Stimulated activated CD4-positive, alpha-beta T cell treated with anti-CD3 and anti-CD28 coated beads, Interleukin-1b, Interleukin-23, amount 100 ng/mL, for 1 hour (primary cell): ENCODE measurements around the gene ATP2B2.

ENCODE experiments used
- DNase-seq, 2 donors: peaks; one replicate each; pipeline ENCODE4 v3.0.0-alpha.2; 2020; ENCODE audit warnings: low read depth in 2 of 2

ATP2B2 gene

GRCh38 chr3:10328460-10329071, 176.8 kb downstream of the ATP2B2 start:
- DNase-seq, result no peak

- DNase-seq, result no peak
These were observed 177.8 kb downstream of the ATP2B2 start for GRCh38 chr3:10327592-10327991.

GRCh38 chr3:10322352-10322710, 183.1 kb downstream of the ATP2B2 start:
- DNase-seq, result no peak

- no peak for DNase-seq
These were observed 183.6 kb downstream of the ATP2B2 start for GRCh38 chr3:10321630-10322351.

- DNase-seq, result no peak
These were observed 185.1 kb downstream of the ATP2B2 start for GRCh38 chr3:10320320-10320677.

- no peak for DNase-seq
These were observed 185.6 kb downstream of the ATP2B2 start for GRCh38 chr3:10319804-10320203.

GRCh38 chr3:10319251-10319650, 186.1 kb downstream of the ATP2B2 start:
- DNase-seq, result no peak

GRCh38 chr3:10317961-10318350, 187.4 kb downstream of the ATP2B2 start:
- no peak for DNase-seq

- DNase-seq, result no peak
These were observed 187.9 kb downstream of the ATP2B2 start for GRCh38 chr3:10317311-10317960.

GRCh38 chr3:10315771-10316344, 189.5 kb downstream of the ATP2B2 start:
- no peak for DNase-seq

- DNase-seq, result no peak
These were observed 190.3 kb downstream of the ATP2B2 start for GRCh38 chr3:10315101-10315500.

- no peak for DNase-seq
These were observed 192.5 kb downstream of the ATP2B2 start for GRCh38 chr3:10312861-10313260.

GRCh38 chr3:10312391-10312790, 193.0 kb downstream of the ATP2B2 start:
- no peak for DNase-seq

- no peak for DNase-seq
These were observed 193.7 kb downstream of the ATP2B2 start for GRCh38 chr3:10311710-10312109.

- no peak for DNase-seq
These were observed 194.8 kb downstream of the ATP2B2 start for GRCh38 chr3:10310578-10310977.

GRCh38 chr3:10309736-10310135, 195.7 kb downstream of the ATP2B2 start:
- DNase-seq, result no peak

GRCh38 chr3:10308678-10309077, 196.7 kb downstream of the ATP2B2 start:
- DNase-seq, result no peak

- no peak for DNase-seq
These were observed 199.2 kb downstream of the ATP2B2 start for GRCh38 chr3:10306156-10306555.

GRCh38 chr3:10305331-10305902, 200.0 kb downstream of the ATP2B2 start:
- DNase-seq, result no peak

GRCh38 chr3:10304905-10305304, 200.5 kb downstream of the ATP2B2 start:
- no peak for DNase-seq

- no peak for DNase-seq
These were observed 201.6 kb downstream of the ATP2B2 start for GRCh38 chr3:10303785-10304184.

- no peak for DNase-seq
These were observed 202.3 kb downstream of the ATP2B2 start for GRCh38 chr3:10303105-10303504.

GRCh38 chr3:10300087-10300486, 205.3 kb downstream of the ATP2B2 start:
- no peak for DNase-seq
